ENCODE measurements around the gene CCR2.
"Not testable (repeated sequence)": the region's sequence is repeated elsewhere in the genome, so short reads cannot be mapped to it uniquely, and the experiment has no call there.

CCR2 gene

DNA sequence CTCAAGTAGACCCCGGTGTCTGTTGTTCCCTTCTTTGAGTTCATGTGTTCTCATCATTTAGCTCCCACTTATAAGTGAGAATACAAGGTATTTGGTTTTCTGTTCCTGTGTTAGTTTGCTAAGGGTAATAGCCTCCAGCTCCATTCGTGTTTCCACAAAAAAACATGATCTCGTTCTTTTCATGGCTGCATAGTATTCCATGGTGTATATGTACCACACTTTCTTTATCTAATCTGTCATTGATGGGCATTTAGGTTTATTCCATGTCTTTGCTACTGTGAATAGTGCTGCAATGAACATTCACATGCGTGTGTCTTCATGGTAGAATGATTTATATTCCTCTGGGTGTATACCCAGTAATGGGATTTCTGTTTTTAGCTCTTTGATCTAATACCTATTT, 49.0 kb downstream of the CCR2 start:
- no CpG with 5 or more reads among the region's 4 CpGs for WGBS, 2 donors (ENCODE audit: extremely low coverage in 2 of 2, insufficient read length in 2 of 2, insufficient replicate concordance in 1 of 2)
- H3K18ac ChIP-seq (ENCODE audit: low read length); H4K8ac ChIP-seq (ENCODE audit: low read depth, low read length): not testable (repeated sequence)

DNA sequence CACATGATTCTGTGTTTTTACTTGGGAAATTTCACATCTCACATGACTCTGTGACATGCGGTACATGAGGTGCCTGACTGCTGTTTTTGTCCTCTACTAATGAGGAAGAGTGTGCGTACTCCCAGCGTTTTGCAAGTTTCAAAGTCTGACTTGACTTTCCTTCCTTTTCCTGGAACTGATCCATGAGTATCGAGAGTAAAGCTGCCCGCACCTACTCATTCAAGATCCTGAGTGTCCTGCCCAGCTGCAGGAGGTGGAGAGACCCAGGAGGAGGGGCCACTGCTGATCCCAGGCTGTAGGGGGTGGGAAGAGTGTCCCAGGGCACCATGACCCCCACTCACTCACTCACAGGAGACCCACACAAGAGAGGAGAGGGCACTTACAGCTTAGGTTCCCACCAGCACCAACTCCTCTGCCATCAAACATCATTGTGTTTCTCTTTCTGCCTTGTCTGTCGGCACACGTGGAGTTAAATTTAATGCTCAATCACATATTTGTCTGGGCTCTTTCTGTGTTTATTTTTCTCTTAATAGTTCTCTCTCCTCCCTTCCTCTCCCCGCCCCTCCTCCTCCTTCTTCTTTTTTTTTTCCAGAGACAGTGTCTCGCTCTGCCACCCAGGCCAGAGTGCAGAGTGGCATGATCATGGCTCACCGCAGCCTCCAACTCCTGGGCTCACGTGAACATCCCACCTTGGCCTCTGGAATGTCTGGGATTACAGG, 51.5 kb downstream of the CCR2 start:
- DNase-seq (ENCODE audit: low spot score) = no peak
- no peak overlapping the region for H3K4ac ChIP-seq (ENCODE audit: low read length)
- no CpG with 5 or more reads among the region's 11 CpGs for whole genome bisulfite sequencing, 2 donors (ENCODE audit: extremely low coverage in 2 of 2, insufficient read length in 2 of 2, insufficient replicate concordance in 1 of 2)

More for the DNA sequence above, 49.0 kb downstream of the CCR2 start:
- H3K4me3 ChIP-seq (ENCODE audit: low read length in 2 of 2); DNase-seq (ENCODE audit: low spot score); H2AK5ac ChIP-seq (ENCODE audit: low read depth, low read length); H2BK120ac ChIP-seq (ENCODE audit: low read depth, low read length); H3K4me1 ChIP-seq (ENCODE audit: control insufficient read depth in 2 of 2, insufficient read depth in 1 of 2, low read depth in 1 of 2, low read length in 2 of 2); H3K23ac ChIP-seq (ENCODE audit: low read depth, low read length, poor library complexity); H3K79me1 ChIP-seq (ENCODE audit: low read depth, low read length); H3K27ac ChIP-seq (replicated peaks; ENCODE audit: low read length); H4K91ac ChIP-seq (ENCODE audit: low read depth, low read length, poor library complexity); H3K14ac ChIP-seq (ENCODE audit: low read length); H2BK15ac ChIP-seq (ENCODE audit: low read length); H2BK12ac ChIP-seq (ENCODE audit: low read length); H3K4me2 ChIP-seq (ENCODE audit: insufficient read depth, low read length, poor library complexity, severe bottlenecking); H3K27me3 ChIP-seq (ENCODE audit: control insufficient read depth in 3 of 3, insufficient read depth in 3 of 3, low read depth in 1 of 3, low read length in 3 of 3); H3K9me3 ChIP-seq (replicated peaks in 1 of 2; ENCODE audit: control insufficient read depth in 2 of 2, insufficient read depth in 1 of 2, low read depth in 1 of 2, low read length in 2 of 2); H2AFZ ChIP-seq (ENCODE audit: low read length); H3K36me3 ChIP-seq (replicated peaks in 1 of 2; ENCODE audit: control insufficient read depth in 2 of 2, insufficient read depth in 2 of 2, low read length in 2 of 2); H2BK5ac ChIP-seq (ENCODE audit: low read length); H3K4ac ChIP-seq (ENCODE audit: low read length); H3K9ac ChIP-seq (ENCODE audit: low read depth, low read length, poor library complexity): not testable (repeated sequence)

DNA sequence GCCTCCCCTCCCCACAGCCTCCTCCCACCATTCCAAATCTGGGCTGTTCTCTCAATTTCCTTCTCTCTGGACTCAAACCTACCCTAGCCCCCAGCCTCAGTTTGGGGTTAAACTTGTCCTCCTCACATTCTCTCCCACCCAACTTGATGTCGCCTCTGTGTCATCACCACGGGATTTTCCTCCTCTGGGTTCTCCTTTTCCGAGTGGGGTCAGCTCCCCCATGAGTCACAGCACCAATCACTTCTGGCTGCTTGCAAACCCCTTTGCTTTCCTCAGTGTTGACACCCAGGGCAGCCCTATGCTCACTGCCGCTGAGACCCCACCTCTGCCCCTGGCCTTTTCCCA, 52.5 kb downstream of the CCR2 start:
- no peak overlapping the region for H2AFZ ChIP-seq (ENCODE audit: low read length)
- no peak overlapping the region for H3K27ac ChIP-seq (replicated peaks; ENCODE audit: low read length)
- no peak overlapping the region for H3K14ac ChIP-seq (ENCODE audit: low read length)
- no peak overlapping the region for H2BK5ac ChIP-seq (ENCODE audit: low read length)
- no peak overlapping the region for H3K4me2 ChIP-seq (ENCODE audit: insufficient read depth, low read length, poor library complexity, severe bottlenecking)
- no peaks in the 10 kb centered on the region for H3K9me3 ChIP-seq (replicated peaks in 1 of 2; ENCODE audit: control insufficient read depth in 2 of 2, insufficient read depth in 1 of 2, low read depth in 1 of 2, low read length in 2 of 2)
- H2BK120ac ChIP-seq (ENCODE audit: low read depth, low read length) = no peak overlapping the region
- H3K4me3 ChIP-seq (ENCODE audit: low read length in 2 of 2) = no peak overlapping the region
- H3K4ac ChIP-seq (ENCODE audit: low read length) = no peak overlapping the region
- no peaks in the 10 kb centered on the region for H3K36me3 ChIP-seq (replicated peaks in 1 of 2; ENCODE audit: control insufficient read depth in 2 of 2, insufficient read depth in 2 of 2, low read length in 2 of 2)
- no peaks in the 10 kb centered on the region for H3K79me1 ChIP-seq (ENCODE audit: low read depth, low read length)
- no peak overlapping the region for H4K91ac ChIP-seq (ENCODE audit: low read depth, low read length, poor library complexity)
- H3K27me3 ChIP-seq (ENCODE audit: control insufficient read depth in 3 of 3, insufficient read depth in 3 of 3, low read depth in 1 of 3, low read length in 3 of 3) = peaks cover 0 to 6% (median 0%) of the 10 kb centered on the region in 3 experiments
- no peak overlapping the region for H2BK15ac ChIP-seq (ENCODE audit: low read length)
- H3K18ac ChIP-seq (ENCODE audit: low read length) = no peak overlapping the region
- H2BK12ac ChIP-seq (ENCODE audit: low read length) = no peak overlapping the region
- no peak for DNase-seq (ENCODE audit: low spot score)
- no peak overlapping the region for H3K23ac ChIP-seq (ENCODE audit: low read depth, low read length, poor library complexity)
- WGBS, 2 donors (ENCODE audit: extremely low coverage in 2 of 2, insufficient read length in 2 of 2, insufficient replicate concordance in 1 of 2) = no CpG with 5 or more reads among the region's 4 CpGs
- H3K9ac ChIP-seq (ENCODE audit: low read depth, low read length, poor library complexity) = no peak overlapping the region
- peaks cover 0 to 3% of the 10 kb centered on the region in 2 donors for H3K4me1 ChIP-seq (ENCODE audit: control insufficient read depth in 2 of 2, insufficient read depth in 1 of 2, low read depth in 1 of 2, low read length in 2 of 2)
- H4K8ac ChIP-seq (ENCODE audit: low read depth, low read length) = no peak overlapping the region
- no peak overlapping the region for H2AK5ac ChIP-seq (ENCODE audit: low read depth, low read length)

More for the DNA sequence above, 51.5 kb downstream of the CCR2 start:
- H2AK5ac ChIP-seq (ENCODE audit: low read depth, low read length) = no peak overlapping the region
- no peak overlapping the region for H3K9ac ChIP-seq (ENCODE audit: low read depth, low read length, poor library complexity)
- no peak overlapping the region for H4K91ac ChIP-seq (ENCODE audit: low read depth, low read length, poor library complexity)
- H2AFZ ChIP-seq (ENCODE audit: low read length) = no peak overlapping the region
- H4K8ac ChIP-seq (ENCODE audit: low read depth, low read length) = no peak overlapping the region
- peaks cover 0 to 3% of the 10 kb centered on the region in 2 donors for H3K4me1 ChIP-seq (ENCODE audit: control insufficient read depth in 2 of 2, insufficient read depth in 1 of 2, low read depth in 1 of 2, low read length in 2 of 2)
- H2BK5ac ChIP-seq (ENCODE audit: low read length) = no peak overlapping the region
- H3K27ac ChIP-seq (replicated peaks; ENCODE audit: low read length) = no peak overlapping the region
- H3K36me3 ChIP-seq (replicated peaks in 1 of 2; ENCODE audit: control insufficient read depth in 2 of 2, insufficient read depth in 2 of 2, low read length in 2 of 2) = no peaks in the 10 kb centered on the region
- no peak overlapping the region for H2BK12ac ChIP-seq (ENCODE audit: low read length)
- H3K27me3 ChIP-seq (ENCODE audit: control insufficient read depth in 3 of 3, insufficient read depth in 3 of 3, low read depth in 1 of 3, low read length in 3 of 3) = peaks cover 0 to 6% (median 0%) of the 10 kb centered on the region in 3 experiments
- no peaks in the 10 kb centered on the region for H3K9me3 ChIP-seq (replicated peaks in 1 of 2; ENCODE audit: control insufficient read depth in 2 of 2, insufficient read depth in 1 of 2, low read depth in 1 of 2, low read length in 2 of 2)
- H3K18ac ChIP-seq (ENCODE audit: low read length) = peak overlapping the region; percentile 35
- no peak overlapping the region for H3K4me2 ChIP-seq (ENCODE audit: insufficient read depth, low read length, poor library complexity, severe bottlenecking)
- no peak overlapping the region for H2BK15ac ChIP-seq (ENCODE audit: low read length)
- H3K14ac ChIP-seq (ENCODE audit: low read length) = no peak overlapping the region
- H3K79me1 ChIP-seq (ENCODE audit: low read depth, low read length) = no peaks in the 10 kb centered on the region
- H2BK120ac ChIP-seq (ENCODE audit: low read depth, low read length) = no peak overlapping the region
- no peak overlapping the region for H3K23ac ChIP-seq (ENCODE audit: low read depth, low read length, poor library complexity)
- no peak overlapping the region for H3K4me3 ChIP-seq (ENCODE audit: low read length in 2 of 2)

DNA sequence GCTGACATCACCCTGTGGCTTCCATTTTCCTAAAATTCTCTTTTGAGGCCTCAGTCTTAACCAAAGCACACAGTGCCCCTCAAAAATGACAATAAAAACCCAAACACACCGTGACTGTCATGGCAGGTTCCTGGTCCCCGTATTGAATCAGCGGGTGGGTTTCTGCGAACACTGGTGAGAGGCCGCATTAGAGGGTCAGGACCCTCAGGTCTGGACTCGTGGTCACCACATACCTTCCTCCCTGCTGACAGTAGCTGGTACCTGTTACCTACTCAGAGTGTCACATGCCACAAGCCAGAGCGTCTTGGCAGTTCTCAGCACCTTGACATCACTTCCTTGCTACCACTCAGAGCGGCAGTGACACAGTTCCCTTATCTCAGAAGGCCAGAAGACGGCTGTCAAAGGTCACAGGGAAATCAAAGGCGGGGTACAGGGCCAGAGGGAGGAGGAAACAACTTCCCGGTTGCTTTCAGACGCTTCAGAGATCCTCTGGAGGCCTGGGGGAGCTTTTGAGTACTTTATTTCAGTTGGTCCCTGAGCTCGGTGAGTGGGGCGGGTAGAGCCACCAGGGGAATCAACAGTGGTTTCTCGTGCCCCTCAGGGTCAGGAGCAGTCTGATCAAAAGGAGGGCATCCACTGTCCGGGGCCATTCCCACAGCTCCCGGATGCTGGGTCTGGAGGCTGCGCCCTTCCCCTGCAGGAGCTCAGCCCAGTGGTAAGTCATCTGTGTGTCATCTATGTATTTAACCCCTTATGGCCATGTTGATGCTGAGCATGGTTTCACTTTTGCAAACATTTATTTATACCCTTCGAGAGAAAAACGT, 53.1 kb downstream of the CCR2 start, which contains the start of the genes CCR5AS and CCRL2:
Gene CCR5AS, minus strand, starts transcription at position 279 of the 824 bp plus-strand sequence.
Gene CCRL2, plus strand, starts transcription at position 472 of the 824 bp plus-strand sequence. CDS start 821 bp downstream, outside the sequence.
- H4K91ac ChIP-seq (ENCODE audit: low read depth, low read length, poor library complexity) = no peak within 1 kb of the TSS
- no peak within 1 kb of the TSS for H2BK5ac ChIP-seq (ENCODE audit: low read length)
- no peak within 1 kb of the TSS for H3K27ac ChIP-seq (replicated peaks; ENCODE audit: low read length)
- peak within 1 kb of the TSS; percentile 62 for H3K23ac ChIP-seq (ENCODE audit: low read depth, low read length, poor library complexity)
- no peak within 1 kb of the TSS for H3K4me2 ChIP-seq (ENCODE audit: insufficient read depth, low read length, poor library complexity, severe bottlenecking)
- no peak within 1 kb of the TSS for H4K8ac ChIP-seq (ENCODE audit: low read depth, low read length)
- H3K4ac ChIP-seq (ENCODE audit: low read length) = no peak within 1 kb of the TSS
- H2BK120ac ChIP-seq (ENCODE audit: low read depth, low read length) = no peak within 1 kb of the TSS
- WGBS, 2 donors (ENCODE audit: extremely low coverage in 2 of 2, insufficient read length in 2 of 2, insufficient replicate concordance in 1 of 2) = no CpG with 5 or more reads among the region's 20 CpGs
- no peak within 1 kb of the TSS for H2AFZ ChIP-seq (ENCODE audit: low read length)
- no peak within 1 kb of the TSS for H3K14ac ChIP-seq (ENCODE audit: low read length)
- H3K4me3 ChIP-seq (ENCODE audit: low read length in 2 of 2) = no peak within 1 kb of the TSS
- peaks cover 0 to 6% (median 0%) of the 10 kb centered on the region in 3 experiments for H3K27me3 ChIP-seq (ENCODE audit: control insufficient read depth in 3 of 3, insufficient read depth in 3 of 3, low read depth in 1 of 3, low read length in 3 of 3)
- H3K18ac ChIP-seq (ENCODE audit: low read length) = no peak within 1 kb of the TSS
- H3K9me3 ChIP-seq (replicated peaks in 1 of 2; ENCODE audit: control insufficient read depth in 2 of 2, insufficient read depth in 1 of 2, low read depth in 1 of 2, low read length in 2 of 2) = no peaks in the 10 kb centered on the region
- no peaks in the 10 kb centered on the region for H3K36me3 ChIP-seq (replicated peaks in 1 of 2; ENCODE audit: control insufficient read depth in 2 of 2, insufficient read depth in 2 of 2, low read length in 2 of 2)
- no peak for DNase-seq (ENCODE audit: low spot score)
- H3K9ac ChIP-seq (ENCODE audit: low read depth, low read length, poor library complexity) = no peak within 1 kb of the TSS
- H3K4me1 ChIP-seq (ENCODE audit: control insufficient read depth in 2 of 2, insufficient read depth in 1 of 2, low read depth in 1 of 2, low read length in 2 of 2) = peaks cover 0 to 3% of the 10 kb centered on the region in 2 donors
- no peak within 1 kb of the TSS for H2BK12ac ChIP-seq (ENCODE audit: low read length)
- H3K79me1 ChIP-seq (ENCODE audit: low read depth, low read length) = no peaks in the 10 kb centered on the region
- no peak within 1 kb of the TSS for H2AK5ac ChIP-seq (ENCODE audit: low read depth, low read length)
- no peak within 1 kb of the TSS for H2BK15ac ChIP-seq (ENCODE audit: low read length)
